Neuron (in vitro differentiated cells): ENCODE measurements around the gene KCNIP1.

Source experiments
- H2AFZ ChIP-seq: one replicate; pipeline ENCODE4 v1.6.1; 2013; ENCODE audit warnings: low read depth, mild to moderate bottlenecking, inconsistent platforms, low read length, moderate library complexity
- H3K27me3 ChIP-seq: one replicate; pipeline ENCODE4 v1.6.1; 2013; ENCODE audit warnings: low read length; ENCODE audit not compliant: insufficient read depth
- H3K36me3 ChIP-seq: one replicate; pipeline ENCODE4 v1.6.1; 2013; ENCODE audit warnings: low read length; ENCODE audit not compliant: insufficient read depth
- H3K4me1 ChIP-seq: one replicate; pipeline ENCODE4 v1.6.1; 2013; ENCODE audit warnings: low read length; ENCODE audit not compliant: insufficient read depth
- H3K4me3 ChIP-seq: 2 replicates; pipeline ENCODE4 v1.5.1; 2013; ENCODE audit warnings: mild to moderate bottlenecking, low read length, moderate library complexity
- H3K9me3 ChIP-seq: one replicate; pipeline ENCODE4 v1.6.1; 2013; ENCODE audit warnings: low read length

KCNIP1 gene

DNA sequence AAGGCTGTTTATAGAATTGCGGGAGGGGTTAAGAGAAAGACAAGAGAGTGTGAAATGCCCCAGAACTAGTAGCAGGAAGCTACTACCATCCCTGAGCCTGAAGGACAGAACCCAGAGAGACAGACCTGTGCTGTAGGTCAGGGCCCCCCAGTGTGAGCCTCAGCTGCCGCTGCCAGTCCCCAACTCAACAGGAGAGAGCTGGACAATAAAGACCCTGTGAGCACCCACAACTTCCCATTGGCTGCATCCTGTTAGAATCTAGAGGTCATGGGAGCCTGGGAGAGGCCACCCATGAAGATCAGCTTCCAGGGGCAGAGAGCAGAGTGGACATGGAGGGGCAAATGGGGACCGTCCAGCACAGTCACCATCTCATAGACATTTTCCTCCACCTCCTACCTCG is 152.5 kb downstream of the KCNIP1 start:
- no peaks in the 10 kb centered on the region for H3K27me3 ChIP-seq
- H3K9me3 ChIP-seq = no peaks in the 10 kb centered on the region
- H2AFZ ChIP-seq = no peak overlapping the region
- H3K4me1 ChIP-seq = no peaks in the 10 kb centered on the region
- no peak overlapping the region for H3K4me3 ChIP-seq
- no peaks in the 10 kb centered on the region for H3K36me3 ChIP-seq

DNA sequence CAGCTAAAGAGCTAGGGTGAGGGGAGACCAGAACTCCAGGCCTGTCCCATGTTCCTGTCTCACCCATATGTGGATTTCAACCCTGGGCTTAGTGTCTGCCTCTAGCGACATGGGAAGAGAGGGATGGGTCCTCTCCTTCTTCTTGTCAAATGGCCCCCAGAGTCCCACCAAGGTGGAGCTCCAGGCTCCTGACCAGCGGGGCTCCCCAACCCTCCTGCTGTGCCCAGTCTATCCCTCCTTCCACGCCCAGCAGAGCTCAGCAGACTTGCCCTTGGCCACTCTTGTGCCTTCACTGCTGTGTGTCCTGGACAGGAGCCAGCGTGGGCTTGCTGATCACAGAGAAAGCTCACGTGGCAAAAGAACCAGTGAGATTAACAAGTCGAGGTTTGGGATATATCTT is 156.7 kb downstream of the KCNIP1 start:
- Histone ChIP-seq H3K27me3 (no peaks in the 10 kb centered on the region), H2AFZ (no peak overlapping the region), H3K9me3 (no peaks in the 10 kb centered on the region)

DNA sequence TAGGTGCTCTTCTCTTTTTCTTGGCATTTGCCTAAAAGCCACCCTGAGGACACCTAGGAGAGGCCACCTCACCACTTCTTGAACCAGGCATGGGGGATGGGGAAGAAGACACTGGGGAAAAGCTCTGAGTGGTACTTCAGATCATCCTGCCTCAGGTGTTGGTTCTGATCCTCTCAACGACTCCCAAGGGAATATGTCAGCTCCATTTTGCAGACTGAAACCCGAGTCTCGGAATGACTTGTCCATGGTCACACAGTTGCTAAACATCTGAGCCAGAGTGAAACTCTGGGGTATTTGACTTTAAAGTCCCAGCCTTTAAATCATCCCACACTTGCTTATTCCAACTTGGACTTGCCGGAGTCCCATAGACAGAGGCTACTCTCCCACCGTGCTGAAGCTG is 159.1 kb downstream of the KCNIP1 start:
- no peaks in the 10 kb centered on the region for H3K9me3 ChIP-seq
- H3K36me3 ChIP-seq = no peaks in the 10 kb centered on the region
- H3K4me1 ChIP-seq = no peaks in the 10 kb centered on the region
- no peaks in the 10 kb centered on the region for H3K27me3 ChIP-seq
- no peak overlapping the region for H2AFZ ChIP-seq
- H3K4me3 ChIP-seq = no peak overlapping the region

More for the DNA sequence above, 156.7 kb downstream of the KCNIP1 start:
- H3K36me3 ChIP-seq = no peaks in the 10 kb centered on the region
- no peaks in the 10 kb centered on the region for H3K4me1 ChIP-seq
- no peak overlapping the region for H3K4me3 ChIP-seq

DNA sequence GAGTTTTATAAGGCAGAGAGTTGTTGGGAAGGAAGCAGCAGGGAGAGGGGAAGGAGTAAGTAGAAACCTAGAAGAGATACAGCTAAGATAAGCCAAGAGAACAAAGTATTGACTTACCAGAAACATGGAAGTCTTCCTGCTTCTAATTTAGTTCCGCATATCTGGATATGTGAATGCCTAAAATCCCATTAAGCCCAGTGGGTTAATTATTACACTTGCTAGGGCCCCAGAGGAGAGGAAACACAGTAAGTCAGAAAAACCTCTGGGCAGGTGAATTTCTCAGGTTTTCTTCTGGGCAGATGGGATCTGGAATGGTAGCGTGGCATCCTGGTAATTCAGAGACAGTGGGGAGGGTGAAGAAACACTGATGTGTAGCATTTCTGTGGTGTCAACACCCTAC is 175.0 kb downstream of the KCNIP1 start:
- Histone ChIP-seq H3K4me3 (no peak overlapping the region), H3K27me3 (peaks cover 26% of the 10 kb centered on the region), H2AFZ (no peak overlapping the region), H3K9me3 (no peaks in the 10 kb centered on the region), H3K36me3 (no peaks in the 10 kb centered on the region), H3K4me1 (no peaks in the 10 kb centered on the region)

DNA sequence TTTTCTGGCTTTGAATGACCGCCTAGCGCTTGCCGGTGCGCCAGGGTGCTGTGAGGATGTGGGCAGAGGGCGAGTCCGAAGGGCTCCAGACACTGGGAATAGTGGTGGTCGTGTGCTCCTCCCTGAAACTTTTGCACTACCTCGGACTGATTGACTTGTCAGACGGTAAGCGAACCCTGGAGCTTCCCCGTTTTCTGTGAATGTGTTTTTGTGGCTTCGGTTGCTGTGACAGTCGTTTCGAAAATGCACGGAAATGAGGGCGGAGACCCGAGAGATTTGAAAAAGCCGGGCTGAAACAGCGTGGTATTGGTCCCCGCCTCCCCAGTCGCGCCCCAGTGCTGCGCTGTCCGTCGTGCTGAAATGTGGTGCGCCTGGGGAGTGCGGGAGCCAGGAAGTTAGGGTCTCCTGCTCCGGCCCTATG is 177.2 kb downstream of the KCNIP1 start:
- Histone ChIP-seq H2AFZ (no peak overlapping the region), H3K4me1 (no peaks in the 10 kb centered on the region), H3K27me3 (peaks cover 26% of the 10 kb centered on the region), H3K36me3 (no peaks in the 10 kb centered on the region), H3K4me3 (no peak overlapping the region), H3K9me3 (no peaks in the 10 kb centered on the region)

DNA sequence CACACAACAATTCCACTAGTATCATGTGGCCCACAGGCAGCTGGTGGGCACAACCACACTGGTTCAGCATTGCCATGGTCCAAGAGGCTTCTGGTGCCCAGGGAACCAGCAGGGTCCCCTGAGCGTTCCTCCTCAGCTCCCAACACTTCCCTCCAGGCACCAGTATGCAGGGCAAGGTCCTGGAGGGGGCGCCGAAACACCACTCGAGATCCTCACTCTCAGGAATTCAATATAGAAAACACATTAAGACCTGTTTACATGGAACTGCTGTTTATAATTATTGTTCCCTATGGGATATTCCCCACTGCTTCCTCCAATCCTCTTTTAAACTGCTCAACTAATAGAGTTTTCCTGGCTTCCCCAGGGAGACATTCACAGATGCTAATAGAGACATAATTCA is 187.8 kb downstream of the KCNIP1 start:
- Histone ChIP-seq H3K9me3 (no peaks in the 10 kb centered on the region), H2AFZ (no peak overlapping the region), H3K27me3 (no peaks in the 10 kb centered on the region), H3K4me3 (no peak overlapping the region), H3K4me1 (no peaks in the 10 kb centered on the region), H3K36me3 (no peaks in the 10 kb centered on the region)

DNA sequence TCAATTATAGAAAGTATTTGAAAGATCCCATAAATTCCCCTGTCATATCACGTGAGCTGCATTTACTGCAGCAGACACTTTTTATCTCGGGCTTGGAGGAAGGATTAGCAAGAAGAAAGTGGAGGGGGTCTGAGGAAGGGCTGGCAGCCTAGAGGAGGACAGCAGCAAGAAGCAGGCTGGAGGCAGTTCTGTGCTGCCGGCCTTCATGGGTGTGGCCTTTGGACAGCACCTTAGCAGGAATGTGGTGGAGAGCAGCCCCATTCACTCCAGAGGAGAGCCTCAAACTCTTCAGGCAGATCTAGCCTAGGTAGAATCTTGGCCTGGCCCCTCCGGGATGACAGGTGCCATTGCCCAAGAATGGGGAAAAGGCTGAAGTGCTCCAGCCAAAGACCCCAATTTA is 189.9 kb downstream of the KCNIP1 start:
- Histone ChIP-seq H3K36me3 (no peaks in the 10 kb centered on the region), H3K9me3 (no peaks in the 10 kb centered on the region), H3K4me1 (no peaks in the 10 kb centered on the region), H2AFZ (no peak overlapping the region), H3K27me3 (no peaks in the 10 kb centered on the region), H3K4me3 (no peak overlapping the region)

DNA sequence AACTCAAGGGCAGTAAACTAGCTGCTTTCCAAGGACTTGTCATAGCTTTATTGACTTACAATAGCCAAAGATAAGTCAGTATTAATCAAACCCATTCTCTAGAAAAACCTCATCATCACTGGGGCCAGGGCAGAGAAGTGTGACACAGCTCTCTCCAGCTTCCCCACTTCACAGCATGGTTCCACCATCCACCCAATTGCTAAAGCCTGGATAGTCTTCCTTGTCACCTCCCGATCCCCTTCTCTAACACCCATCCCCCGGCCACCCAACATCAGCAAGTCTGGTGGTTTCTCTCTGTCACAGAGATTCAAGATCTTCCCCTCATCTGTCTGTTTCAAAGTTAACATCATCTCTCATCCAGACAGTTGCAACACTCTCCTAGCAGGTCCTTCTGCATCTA is 191.1 kb downstream of the KCNIP1 start:
- Histone ChIP-seq H3K27me3 (no peaks in the 10 kb centered on the region), H3K4me1 (no peaks in the 10 kb centered on the region), H3K9me3 (no peaks in the 10 kb centered on the region), H3K36me3 (no peaks in the 10 kb centered on the region), H3K4me3 (no peak overlapping the region), H2AFZ (no peak overlapping the region)

DNA sequence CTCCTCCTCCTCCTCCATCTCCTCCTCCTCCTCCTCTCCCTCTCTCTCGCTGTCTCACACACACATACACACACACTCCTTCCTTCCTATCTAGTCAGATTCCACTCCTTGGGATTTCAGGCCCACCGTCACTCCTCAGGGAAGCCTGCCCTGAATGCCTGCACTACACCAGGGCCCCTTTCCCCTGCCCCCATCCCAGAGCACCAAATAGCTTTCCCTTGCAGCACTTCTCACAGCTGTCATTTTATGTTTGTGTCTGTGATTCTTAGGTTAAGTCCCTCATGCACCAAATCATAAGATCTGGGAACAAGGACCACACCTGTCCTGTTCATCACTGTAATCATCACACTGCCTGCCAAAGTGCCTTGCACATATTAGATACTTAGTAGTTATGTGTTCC is 193.2 kb downstream of the KCNIP1 start:
- Histone ChIP-seq H3K9me3 (no peaks in the 10 kb centered on the region), H3K4me3 (no peak overlapping the region), H3K36me3 (no peaks in the 10 kb centered on the region), H3K27me3 (no peaks in the 10 kb centered on the region), H3K4me1 (no peaks in the 10 kb centered on the region), H2AFZ (no peak overlapping the region)

DNA sequence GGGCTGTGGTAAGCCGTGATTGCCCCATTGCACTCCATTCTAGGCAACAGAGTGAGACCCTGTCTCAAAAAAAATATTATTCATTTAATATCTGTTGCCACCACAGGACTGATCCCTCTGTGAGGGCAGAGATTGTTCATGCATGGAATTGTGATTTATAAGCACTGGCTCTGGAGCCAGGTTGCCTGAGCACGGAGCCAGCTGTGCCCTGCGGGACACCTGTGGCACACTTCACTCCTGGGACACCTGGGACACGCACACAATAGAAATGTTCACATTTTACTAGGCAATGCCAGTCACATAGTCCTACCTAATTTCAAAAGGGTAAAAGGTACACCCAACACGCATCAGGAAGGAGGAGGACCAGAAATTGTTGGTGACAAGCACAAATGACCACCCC is 196.7 kb downstream of the KCNIP1 start:
- H2AFZ ChIP-seq = no peak overlapping the region

DNA sequence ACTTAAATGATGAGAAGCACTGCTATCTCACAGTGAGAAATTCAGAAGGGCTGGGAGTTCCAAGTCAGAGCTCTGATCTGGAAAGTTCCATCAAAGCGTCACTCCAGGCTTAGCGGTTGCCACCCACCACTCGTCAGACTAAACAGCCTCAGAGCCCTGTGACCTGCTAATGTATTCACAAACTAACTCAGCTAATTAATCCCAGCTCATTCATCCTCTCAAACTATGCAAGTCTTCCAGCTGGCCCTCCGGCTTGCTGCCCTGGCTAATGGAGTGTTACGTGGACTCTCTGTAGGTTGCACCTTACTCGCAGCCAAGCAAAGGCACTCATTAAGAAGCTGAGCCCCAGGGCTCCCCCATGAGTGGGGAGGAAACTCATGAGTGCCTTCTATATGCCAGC is 197.5 kb downstream of the KCNIP1 start:
- Histone ChIP-seq H2AFZ (no peak overlapping the region), H3K9me3 (no peaks in the 10 kb centered on the region), H3K4me1 (no peaks in the 10 kb centered on the region), H3K4me3 (no peak overlapping the region), H3K27me3 (no peaks in the 10 kb centered on the region), H3K36me3 (no peaks in the 10 kb centered on the region)

More for the DNA sequence above, 196.7 kb downstream of the KCNIP1 start:
- H3K27me3 ChIP-seq = no peaks in the 10 kb centered on the region
- no peaks in the 10 kb centered on the region for H3K36me3 ChIP-seq
- H3K4me3 ChIP-seq = no peak overlapping the region
- H3K9me3 ChIP-seq = no peaks in the 10 kb centered on the region
- H3K4me1 ChIP-seq = no peaks in the 10 kb centered on the region

DNA sequence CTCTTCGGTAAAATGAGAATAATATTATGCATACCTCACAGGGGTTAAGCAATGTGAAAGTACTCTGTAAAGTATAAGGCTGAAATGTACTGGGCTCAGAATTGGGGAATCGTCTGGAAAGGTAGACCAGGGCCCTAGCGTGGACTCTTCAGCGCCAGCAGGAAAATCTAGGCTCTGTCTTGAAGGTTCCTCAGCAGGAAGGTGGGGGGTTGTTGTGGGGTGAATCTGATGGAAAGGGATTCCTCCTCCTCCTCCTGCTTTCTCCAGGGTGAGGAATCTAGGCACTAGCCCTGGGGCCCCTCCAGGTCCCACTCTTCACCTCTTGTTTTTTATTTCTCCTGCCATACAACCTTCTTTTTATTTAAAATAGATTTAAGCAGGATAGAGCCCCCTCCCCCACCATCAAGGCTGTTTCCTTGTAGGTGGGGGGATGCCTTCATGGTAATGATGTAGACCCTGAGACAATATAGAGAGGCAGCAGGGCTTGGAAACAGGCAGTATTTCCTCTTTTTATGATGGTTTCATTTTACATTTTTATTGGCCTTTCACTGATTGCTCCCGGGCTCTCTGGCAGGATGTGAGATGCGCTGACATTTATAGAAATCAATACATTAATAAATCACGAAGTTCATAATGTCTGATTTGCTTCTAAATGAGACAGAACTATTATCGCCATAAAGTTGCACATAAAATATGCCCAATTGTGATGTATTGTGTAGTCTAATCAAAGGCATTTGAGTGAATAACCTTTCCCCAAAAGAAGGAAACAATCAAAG is 200.8 kb downstream of the KCNIP1 start:
- no peaks in the 10 kb centered on the region for H3K9me3 ChIP-seq
- H3K36me3 ChIP-seq = no peaks in the 10 kb centered on the region
- no peak overlapping the region for H2AFZ ChIP-seq
- no peaks in the 10 kb centered on the region for H3K27me3 ChIP-seq
- H3K4me1 ChIP-seq = no peaks in the 10 kb centered on the region
- no peak overlapping the region for H3K4me3 ChIP-seq

DNA sequence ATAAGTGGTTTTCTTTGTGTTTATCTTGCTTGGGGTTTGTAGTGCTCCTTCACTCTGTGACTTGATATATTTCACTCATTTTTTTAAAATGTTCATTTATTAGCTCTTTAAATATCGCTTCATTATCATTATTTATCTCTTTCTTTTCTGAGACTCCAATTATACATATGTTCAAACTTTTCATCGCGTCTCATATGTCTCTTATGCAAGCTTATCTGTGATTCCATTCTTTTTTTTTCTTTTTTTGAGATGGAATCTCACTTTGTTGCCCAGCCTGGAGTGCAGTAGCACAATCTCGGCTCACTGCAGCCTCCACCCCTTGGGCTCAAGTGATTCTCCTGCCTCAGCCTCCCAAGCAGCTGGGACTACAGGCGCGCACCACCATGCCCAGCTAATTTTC is 205.8 kb downstream of the KCNIP1 start:
- H3K36me3 ChIP-seq = no peaks in the 10 kb centered on the region
- H3K4me3 ChIP-seq = no peak overlapping the region
- no peaks in the 10 kb centered on the region for H3K9me3 ChIP-seq
- H3K4me1 ChIP-seq = no peaks in the 10 kb centered on the region
- no peaks in the 10 kb centered on the region for H3K27me3 ChIP-seq
- no peak overlapping the region for H2AFZ ChIP-seq

DNA sequence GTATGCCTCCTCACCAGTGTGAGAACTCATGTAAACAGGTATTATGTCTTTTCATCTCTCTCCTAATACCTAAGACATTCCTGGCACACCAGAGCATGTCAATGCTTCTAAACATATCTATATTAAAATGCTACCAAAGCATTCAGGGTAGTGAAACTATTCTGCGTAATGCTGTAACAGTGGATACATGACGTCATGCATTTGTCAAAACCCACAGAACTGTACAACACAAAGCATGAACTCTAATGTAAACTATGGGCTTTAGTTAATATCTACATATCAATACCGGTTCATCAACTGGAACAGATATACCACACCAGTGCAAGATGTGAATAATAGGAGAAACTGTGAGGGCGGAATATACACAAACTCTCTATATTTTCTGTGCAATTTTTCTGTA is 207.5 kb downstream of the KCNIP1 start:
- Histone ChIP-seq H3K4me1 (no peaks in the 10 kb centered on the region), H3K27me3 (no peaks in the 10 kb centered on the region), H2AFZ (no peak overlapping the region), H3K36me3 (no peaks in the 10 kb centered on the region), H3K9me3 (no peaks in the 10 kb centered on the region), H3K4me3 (no peak overlapping the region)
